Liver (tissue), 3 donors: Measurements from ENCODE around the gene KRT16.

Source experiments
- CTCF ChIP-seq: fragments of 150-350 bp; IDR thresholded peaks from 2 replicates; pipeline ENCODE4 v1.5.1; 2017; ENCODE audit warnings: improper control_type of control experiment, low read depth, low read length; ENCODE audit not compliant: missing input control
- FOXA1 ChIP-seq: IDR thresholded peaks from 2 replicates; pipeline ENCODE4 v1.6.1; 2016; ENCODE audit warnings: antibody characterized with exemption
- MAX ChIP-seq: IDR thresholded peaks from 2 replicates; pipeline ENCODE4 v1.6.1; 2016; ENCODE audit warnings: antibody characterized with exemption
- RAD21 ChIP-seq, 2 donors: IDR thresholded peaks; 2 replicates each; pipeline ENCODE4 v1.6.1; 2016; ENCODE audit warnings: antibody characterized with exemption in 2 of 2, mild to moderate bottlenecking in 2 of 2
- REST ChIP-seq: IDR thresholded peaks from 2 replicates; pipeline ENCODE4 v1.6.1; 2016; ENCODE audit warnings: antibody characterized with exemption, mild to moderate bottlenecking
- RXRA ChIP-seq, 2 donors: IDR thresholded peaks; 2 replicates each; pipeline ENCODE4 v1.6.1; 2017 to 2018; ENCODE audit warnings: antibody characterized with exemption in 2 of 2, mild to moderate bottlenecking in 1 of 2
- YY1 ChIP-seq: IDR thresholded peaks from 2 replicates; pipeline ENCODE4 v1.6.1; 2016; ENCODE audit warnings: antibody characterized with exemption, mild to moderate bottlenecking
- donor health status: healthy.
- donor health status: healthy.

GRCh38 chr17:41586863-41587495 is 25.6 kb downstream of the KRT16 start, which contains the start of gene KRT14:
- no peak for TF ChIP-seq CTCF
- no peak for TF ChIP-seq RXRA (IDR thresholded peaks at IDR 0.05)
- no peak for TF ChIP-seq MAX
- no peak for TF ChIP-seq YY1
- TF ChIP-seq REST: no peak
- no peak for TF ChIP-seq FOXA1
- TF ChIP-seq RAD21 (IDR thresholded peaks at IDR 0.05): no peak
